PFSK-1 (cell line): ENCODE data around the gene ZBTB38.

ENCODE experiments used
- FOXP2 ChIP-seq: optimal IDR thresholded peaks from 2 replicates; pipeline ENCODE3; 2011; ENCODE audit warnings: borderline replicate concordance, control low read depth, inconsistent platforms; ENCODE audit not compliant: insufficient read depth; ENCODE audit errors: extremely low read length, extremely low read depth
- POLR2AphosphoS5 ChIP-seq: IDR thresholded peaks from 2 replicates; pipeline ENCODE4 v1.6.1; 2012; ENCODE audit warnings: low read depth, mild to moderate bottlenecking, control low read depth, low read length, moderate library complexity
- SIN3A ChIP-seq: IDR thresholded peaks from 2 replicates; pipeline ENCODE4 v1.6.1; 2012; ENCODE audit warnings: mild to moderate bottlenecking, low read length, moderate library complexity, borderline replicate concordance; ENCODE audit not compliant: insufficient read depth
- TAF1 ChIP-seq: IDR thresholded peaks from 2 replicates; pipeline ENCODE4 v1.6.1; 2012; ENCODE audit warnings: low read length, control low read depth, borderline replicate concordance; ENCODE audit not compliant: insufficient read depth
- TF ChIP-seq, protein P1 (sequence below), 2 experiments: IDR thresholded peaks; 2 replicates each; pipeline versions ENCODE4 v1.6.1 to v1.8.0; 2011 to 2012; ENCODE audit warnings: low read depth in 2 of 2, low read length in 2 of 2, control low read depth in 1 of 2, inconsistent platforms in 1 of 2, mild to moderate bottlenecking in 1 of 2, moderate library complexity in 1 of 2; ENCODE audit not compliant: insufficient read depth in 1 of 2

ZBTB38 gene

GRCh38 chr3:141356046-141356445 lies 12.3 kb upstream of the ZBTB38 start:
- TF ChIP-seq TAF1 (no peak), SIN3A (no peak), FOXP2 (no peak), POLR2AphosphoS5 (no peak)
- TF ChIP-seq, protein P1, sequence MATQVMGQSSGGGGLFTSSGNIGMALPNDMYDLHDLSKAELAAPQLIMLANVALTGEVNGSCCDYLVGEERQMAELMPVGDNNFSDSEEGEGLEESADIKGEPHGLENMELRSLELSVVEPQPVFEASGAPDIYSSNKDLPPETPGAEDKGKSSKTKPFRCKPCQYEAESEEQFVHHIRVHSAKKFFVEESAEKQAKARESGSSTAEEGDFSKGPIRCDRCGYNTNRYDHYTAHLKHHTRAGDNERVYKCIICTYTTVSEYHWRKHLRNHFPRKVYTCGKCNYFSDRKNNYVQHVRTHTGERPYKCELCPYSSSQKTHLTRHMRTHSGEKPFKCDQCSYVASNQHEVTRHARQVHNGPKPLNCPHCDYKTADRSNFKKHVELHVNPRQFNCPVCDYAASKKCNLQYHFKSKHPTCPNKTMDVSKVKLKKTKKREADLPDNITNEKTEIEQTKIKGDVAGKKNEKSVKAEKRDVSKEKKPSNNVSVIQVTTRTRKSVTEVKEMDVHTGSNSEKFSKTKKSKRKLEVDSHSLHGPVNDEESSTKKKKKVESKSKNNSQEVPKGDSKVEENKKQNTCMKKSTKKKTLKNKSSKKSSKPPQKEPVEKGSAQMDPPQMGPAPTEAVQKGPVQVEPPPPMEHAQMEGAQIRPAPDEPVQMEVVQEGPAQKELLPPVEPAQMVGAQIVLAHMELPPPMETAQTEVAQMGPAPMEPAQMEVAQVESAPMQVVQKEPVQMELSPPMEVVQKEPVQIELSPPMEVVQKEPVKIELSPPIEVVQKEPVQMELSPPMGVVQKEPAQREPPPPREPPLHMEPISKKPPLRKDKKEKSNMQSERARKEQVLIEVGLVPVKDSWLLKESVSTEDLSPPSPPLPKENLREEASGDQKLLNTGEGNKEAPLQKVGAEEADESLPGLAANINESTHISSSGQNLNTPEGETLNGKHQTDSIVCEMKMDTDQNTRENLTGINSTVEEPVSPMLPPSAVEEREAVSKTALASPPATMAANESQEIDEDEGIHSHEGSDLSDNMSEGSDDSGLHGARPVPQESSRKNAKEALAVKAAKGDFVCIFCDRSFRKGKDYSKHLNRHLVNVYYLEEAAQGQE (IDR thresholded peaks at IDR 0.05; ENCODE audit: insufficient read depth in 1 of 2, low read depth in 2 of 2, low read length in 2 of 2), result no peak

DNA sequence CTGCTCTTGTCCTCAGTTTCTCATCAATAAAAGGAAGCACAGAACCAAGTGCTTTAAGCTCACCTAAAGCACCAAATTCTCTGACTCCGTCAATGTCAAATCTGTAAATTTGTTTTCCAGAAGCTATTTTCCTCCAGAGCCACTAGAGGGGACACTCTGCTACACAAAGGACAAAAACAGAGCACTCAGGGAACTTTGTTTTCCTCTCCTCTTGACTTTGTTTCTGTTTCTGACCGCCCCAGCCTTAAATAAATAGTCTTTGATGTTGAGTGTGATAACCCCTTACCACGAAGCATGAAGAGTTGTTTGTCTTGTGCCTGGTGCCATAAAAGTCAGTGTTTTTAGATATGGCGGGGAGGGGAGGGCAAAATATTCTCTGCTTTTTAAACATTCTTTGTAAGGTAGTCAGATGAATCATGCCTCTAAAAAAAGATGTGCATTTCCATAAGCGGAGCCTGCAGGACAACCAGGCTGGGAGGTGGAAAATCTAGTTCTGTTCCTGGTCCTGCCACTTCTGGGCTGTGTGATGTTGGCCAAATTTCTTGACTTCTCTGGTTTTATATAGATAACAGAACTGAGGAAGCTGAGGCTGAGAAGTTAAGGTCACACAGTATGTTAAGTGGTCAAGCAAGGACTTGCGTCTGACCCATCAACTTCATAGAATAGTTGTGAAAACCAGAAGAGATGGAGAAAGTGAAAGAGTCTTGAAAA lies 7.3 kb upstream of the ZBTB38 start:
- TF ChIP-seq POLR2AphosphoS5 (no peak), FOXP2 (no peak), SIN3A (no peak), TAF1 (no peak)
- TF ChIP-seq, protein P1 (IDR thresholded peaks at IDR 0.05; ENCODE audit: insufficient read depth in 1 of 2, low read depth in 2 of 2, low read length in 2 of 2), result no peak

DNA sequence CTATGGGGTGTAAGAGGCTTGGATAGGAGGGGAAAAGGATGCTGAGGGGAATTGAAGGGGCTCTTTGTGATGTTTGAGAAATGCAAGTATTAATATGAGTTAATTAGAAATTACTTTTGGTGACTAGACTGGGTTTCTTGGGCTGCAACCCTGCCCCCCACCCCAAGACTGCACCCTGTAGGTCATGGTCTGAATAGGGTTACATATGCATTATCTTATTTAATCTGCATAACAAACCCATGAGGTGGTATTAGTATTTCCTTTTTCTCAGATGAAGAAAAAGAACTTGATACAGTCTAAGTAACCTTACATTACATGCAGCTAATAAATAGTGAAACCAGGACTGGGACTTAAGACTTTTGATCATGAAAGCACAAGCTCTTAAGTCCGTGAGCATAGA lies 5.6 kb upstream of the ZBTB38 start:
- TF ChIP-seq TAF1 (no peak), SIN3A (no peak), FOXP2 (no peak), POLR2AphosphoS5 (no peak)
- TF ChIP-seq, protein P1 (IDR thresholded peaks at IDR 0.05; ENCODE audit: insufficient read depth in 1 of 2, low read depth in 2 of 2, low read length in 2 of 2), result no peak

- TF ChIP-seq, protein P1 (IDR thresholded peaks at IDR 0.05; ENCODE audit: insufficient read depth in 1 of 2, low read depth in 2 of 2, low read length in 2 of 2), result no peak
- TF ChIP-seq SIN3A (no peak), POLR2AphosphoS5 (no peak), TAF1 (no peak), FOXP2 (no peak)
Measured at GRCh38 chr3:141365201-141365600, 3.1 kb upstream of the ZBTB38 start.
